Muscle layer of colon (tissue), 2 donors: ENCODE results near the gene RAVER2.

ENCODE experiments used
- H3K27ac ChIP-seq: one replicate; pipeline ENCODE4 v1.7.0; 2013; ENCODE audit warnings: low read depth, mild to moderate bottlenecking, low read length, moderate library complexity
- H3K27me3 ChIP-seq, 2 donors: one replicate each; pipeline ENCODE4 v1.7.0; 2013; ENCODE audit warnings: low read length in 2 of 2, mild to moderate bottlenecking in 2 of 2; ENCODE audit not compliant: insufficient read depth in 2 of 2, control insufficient read depth in 1 of 2
- H3K36me3 ChIP-seq: one replicate; pipeline ENCODE4 v1.7.0; 2013; ENCODE audit warnings: mild to moderate bottlenecking, low read length; ENCODE audit not compliant: insufficient read depth
- H3K4me1 ChIP-seq: one replicate; pipeline ENCODE4 v1.7.0; 2013; ENCODE audit warnings: mild to moderate bottlenecking, low read length; ENCODE audit not compliant: insufficient read depth
- H3K4me3 ChIP-seq, 2 donors: one replicate each; pipeline ENCODE4 v1.7.0; 2013; ENCODE audit warnings: low read length in 2 of 2, low read depth in 1 of 2, mild to moderate bottlenecking in 1 of 2, moderate library complexity in 1 of 2
- H3K9ac ChIP-seq: one replicate; pipeline ENCODE4 v1.7.0; 2013; ENCODE audit warnings: low read length
- H3K9me3 ChIP-seq: one replicate; pipeline ENCODE4 v1.7.0; 2013; ENCODE audit warnings: mild to moderate bottlenecking, low read length
- donor health status: abdominal sarcoma.
- donor health status: Adenocarcinoma of cecum.

The RAVER2 gene

DNA sequence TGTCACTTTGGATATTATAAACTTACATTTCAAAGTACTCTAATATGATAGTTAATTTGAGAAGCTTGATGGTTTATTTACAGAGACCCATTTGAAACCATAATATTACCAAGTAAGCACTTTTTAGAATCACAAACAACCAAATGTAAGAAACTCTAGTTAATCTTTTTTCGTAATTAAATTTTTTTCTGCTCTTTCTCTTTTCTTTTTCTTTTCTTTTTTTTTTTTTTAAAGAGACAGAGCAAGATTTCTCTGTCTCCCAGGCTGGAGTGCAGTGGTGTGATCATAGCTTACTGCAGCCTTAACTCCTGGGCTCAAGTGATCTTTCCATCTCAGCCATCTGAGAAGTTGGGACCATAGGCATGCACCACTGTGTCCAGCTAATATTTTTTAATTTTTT lies 5.2 kb downstream of the RAVER2 start:
- H3K4me3 ChIP-seq = no peak overlapping the region
- no peaks in the 10 kb centered on the region for H3K27me3 ChIP-seq
- no peak overlapping the region for H3K9ac ChIP-seq
- peaks cover 20% of the 10 kb centered on the region for H3K4me1 ChIP-seq
- H3K9me3 ChIP-seq = no peaks in the 10 kb centered on the region
- no peak overlapping the region for H3K27ac ChIP-seq
- no peaks in the 10 kb centered on the region for H3K36me3 ChIP-seq

DNA sequence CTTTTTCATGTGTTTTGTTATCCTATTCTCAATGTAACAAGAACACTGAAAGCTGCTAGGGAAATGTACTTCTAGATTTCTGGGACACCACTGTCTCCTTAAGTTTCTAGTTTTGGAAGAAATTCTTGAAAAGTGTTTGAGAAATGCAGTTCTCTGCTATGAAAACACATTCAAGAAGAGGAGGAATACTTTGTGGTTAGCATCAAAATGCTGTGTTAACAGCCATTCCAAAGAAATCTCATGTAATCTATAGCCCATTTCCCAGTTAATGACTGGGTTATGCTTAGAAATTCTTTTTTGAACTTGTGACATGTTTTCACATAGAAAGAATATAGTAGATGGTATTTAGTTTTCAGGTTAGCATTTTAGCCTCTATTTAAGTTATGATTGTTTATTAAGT lies 6.0 kb downstream of the RAVER2 start:
- Histone ChIP-seq H3K9me3 (no peaks in the 10 kb centered on the region), H3K4me3 (no peak overlapping the region), H3K27ac (no peak overlapping the region), H3K4me1 (peaks cover 23% of the 10 kb centered on the region), H3K9ac (no peak overlapping the region), H3K36me3 (no peaks in the 10 kb centered on the region), H3K27me3 (no peaks in the 10 kb centered on the region)

DNA sequence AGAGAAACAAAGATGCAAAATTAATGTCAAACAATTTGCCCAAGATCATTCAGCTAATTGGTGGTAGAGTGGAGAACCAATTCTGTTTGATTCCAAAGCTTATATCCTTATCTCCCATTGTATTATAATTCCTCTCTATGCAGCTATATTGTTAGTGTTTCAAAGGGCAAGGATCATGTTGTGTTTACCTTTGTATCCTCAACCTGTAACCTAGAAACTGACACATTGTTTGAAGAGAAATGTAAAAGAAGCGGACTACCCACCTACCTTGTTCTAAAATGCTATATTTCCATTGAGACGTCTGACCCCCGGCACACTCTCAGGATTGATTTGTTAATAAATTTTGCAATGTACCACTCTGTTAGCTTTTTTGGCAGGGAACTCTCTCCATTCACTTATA lies 9.3 kb downstream of the RAVER2 start:
- H3K4me1 ChIP-seq = peaks cover 4% of the 10 kb centered on the region
- H3K9me3 ChIP-seq = no peaks in the 10 kb centered on the region
- no peak overlapping the region for H3K27ac ChIP-seq
- no peaks in the 10 kb centered on the region for H3K27me3 ChIP-seq
- no peak overlapping the region for H3K9ac ChIP-seq
- no peak overlapping the region for H3K4me3 ChIP-seq
- no peaks in the 10 kb centered on the region for H3K36me3 ChIP-seq

DNA sequence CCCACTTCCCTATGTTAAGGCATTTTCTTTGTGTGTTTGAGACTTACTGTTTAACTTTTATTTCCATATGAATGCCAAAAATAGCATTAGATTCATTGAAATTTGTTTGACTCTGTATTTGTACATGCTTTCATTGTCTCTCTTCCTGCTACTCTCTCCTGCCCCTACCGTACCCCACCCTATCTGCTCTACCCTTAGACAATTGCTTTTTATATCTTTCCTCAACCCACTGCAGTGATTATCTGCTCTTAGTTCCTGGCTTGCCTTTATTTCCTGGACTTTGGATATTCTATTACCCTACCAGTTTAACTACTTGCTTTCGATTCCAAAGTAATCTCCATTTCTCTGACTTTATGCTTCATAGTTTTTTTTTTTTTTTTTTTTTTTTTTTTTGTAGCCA lies 10.5 kb downstream of the RAVER2 start:
- Histone ChIP-seq H3K9me3 (no peaks in the 10 kb centered on the region), H3K27ac (no peak overlapping the region), H3K27me3 (no peaks in the 10 kb centered on the region), H3K4me3 (no peak overlapping the region), H3K36me3 (no peaks in the 10 kb centered on the region), H3K4me1 (peaks cover 4% of the 10 kb centered on the region), H3K9ac (no peak overlapping the region)

DNA sequence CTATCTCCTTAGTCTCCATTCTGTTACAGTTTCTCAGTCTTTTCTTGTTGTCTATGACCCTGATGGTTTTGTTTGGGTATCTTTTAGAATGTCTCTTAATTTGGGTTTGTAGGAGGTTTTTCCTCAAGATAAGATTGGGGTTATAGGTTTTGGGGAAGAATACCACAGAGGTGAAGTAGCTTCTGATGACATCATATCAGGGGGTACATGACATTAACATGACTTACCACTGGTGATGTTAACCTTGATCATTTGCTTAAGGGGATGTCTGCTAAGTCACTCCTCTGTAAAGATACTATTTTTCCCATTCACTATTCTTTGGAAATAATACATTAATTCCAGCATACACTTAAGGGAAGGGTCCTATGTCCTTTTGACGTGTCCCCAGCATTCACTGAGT lies 11.9 kb downstream of the RAVER2 start:
- Histone ChIP-seq H3K4me3 (no peak overlapping the region), H3K9me3 (no peaks in the 10 kb centered on the region), H3K36me3 (no peaks in the 10 kb centered on the region), H3K9ac (no peak overlapping the region), H3K4me1 (peaks cover 4% of the 10 kb centered on the region), H3K27me3 (no peaks in the 10 kb centered on the region), H3K27ac (no peak overlapping the region)

DNA sequence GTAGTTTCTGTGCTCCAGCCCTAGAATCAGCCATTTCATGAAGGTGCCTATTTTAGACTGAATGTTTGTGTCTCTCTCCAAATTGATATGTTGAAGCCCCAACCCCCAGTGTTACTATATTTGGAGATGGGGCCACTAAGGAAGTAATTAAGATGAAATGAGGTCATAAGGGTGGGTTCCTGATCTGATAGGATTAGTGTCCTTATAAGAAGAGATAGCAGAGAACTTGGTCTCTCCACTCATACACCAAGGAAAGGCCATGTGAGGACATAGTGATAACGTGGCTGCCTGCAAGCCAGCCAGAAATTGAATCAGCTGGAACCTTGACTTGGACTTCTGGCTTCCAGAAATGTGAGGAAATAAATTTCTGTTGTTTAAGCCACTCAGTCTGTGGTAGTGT lies 12.3 kb downstream of the RAVER2 start:
- Histone ChIP-seq H3K9me3 (no peaks in the 10 kb centered on the region), H3K9ac (no peak overlapping the region), H3K27ac (no peak overlapping the region), H3K4me3 (no peak overlapping the region), H3K36me3 (no peaks in the 10 kb centered on the region), H3K27me3 (no peaks in the 10 kb centered on the region), H3K4me1 (peaks cover 4% of the 10 kb centered on the region)

DNA sequence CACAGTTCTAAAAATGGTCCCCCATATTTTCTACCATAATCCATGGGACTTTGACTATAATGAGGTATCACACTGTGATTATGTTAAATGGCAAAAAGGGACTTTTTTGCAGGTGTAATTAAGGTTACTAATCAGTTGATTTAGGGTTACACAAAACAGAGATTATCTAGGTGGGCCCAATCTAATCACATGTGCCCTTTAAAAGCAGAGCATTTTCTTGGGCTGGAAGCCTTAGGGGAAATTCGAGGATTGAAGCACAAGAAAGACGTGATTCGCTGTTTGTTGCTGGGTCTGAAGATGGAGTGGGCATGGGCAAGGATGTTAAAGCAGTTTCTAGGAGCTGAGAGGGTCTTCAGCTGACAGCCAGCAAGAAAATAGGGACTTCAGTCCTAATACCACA lies 13.4 kb downstream of the RAVER2 start:
- no peak overlapping the region for H3K4me3 ChIP-seq

DNA sequence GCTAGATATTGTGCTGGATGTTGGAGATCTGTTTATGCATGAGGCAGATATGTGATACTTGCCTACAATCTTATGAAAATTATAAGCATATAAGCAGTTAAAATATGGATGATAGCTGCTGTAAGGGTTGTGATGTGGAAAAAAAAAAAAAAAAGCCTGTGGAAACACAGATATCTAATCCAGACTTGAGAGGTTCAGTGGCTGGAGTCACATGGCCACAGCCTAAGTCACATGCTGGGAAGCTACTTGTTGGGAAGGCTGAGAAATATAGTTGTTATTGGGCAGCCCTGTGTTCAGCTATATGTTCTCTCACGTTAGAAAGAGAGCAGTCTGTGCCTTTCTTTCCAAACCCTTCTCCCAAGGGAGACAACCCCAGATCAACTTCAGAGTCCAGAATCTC lies 15.1 kb downstream of the RAVER2 start:
- H3K9ac ChIP-seq = no peak overlapping the region
- H3K4me3 ChIP-seq = no peak overlapping the region
- no peaks in the 10 kb centered on the region for H3K9me3 ChIP-seq
- H3K27ac ChIP-seq = no peak overlapping the region
- H3K27me3 ChIP-seq = no peaks in the 10 kb centered on the region
- no peaks in the 10 kb centered on the region for H3K36me3 ChIP-seq
- peaks cover 4% of the 10 kb centered on the region for H3K4me1 ChIP-seq

More for the DNA sequence above, 13.4 kb downstream of the RAVER2 start:
- Histone ChIP-seq H3K4me1 (peaks cover 4% of the 10 kb centered on the region), H3K9ac (no peak overlapping the region), H3K36me3 (no peaks in the 10 kb centered on the region), H3K27ac (no peak overlapping the region), H3K27me3 (no peaks in the 10 kb centered on the region), H3K9me3 (no peaks in the 10 kb centered on the region)

DNA sequence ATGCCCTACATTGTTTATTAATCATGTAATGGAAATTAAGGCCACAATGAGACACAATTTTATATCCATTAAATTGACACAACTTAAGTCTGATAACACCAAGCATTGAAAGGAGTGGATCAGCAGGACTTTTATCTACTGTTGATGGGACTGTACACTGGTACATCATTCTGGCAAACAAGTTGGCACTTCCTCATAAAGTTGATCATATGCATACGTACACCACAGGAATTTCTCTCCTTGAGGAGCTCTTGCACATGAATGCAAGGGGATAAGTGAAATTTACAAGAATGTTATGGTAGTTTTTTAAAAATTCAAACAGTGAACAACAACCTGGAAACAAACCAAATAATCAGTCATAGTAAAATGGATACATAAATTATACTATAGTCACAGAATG lies 20.1 kb downstream of the RAVER2 start:
- Histone ChIP-seq H3K9ac (no peak overlapping the region), H3K9me3 (no peaks in the 10 kb centered on the region), H3K27me3 (no peaks in the 10 kb centered on the region), H3K4me3 (no peak overlapping the region), H3K27ac (no peak overlapping the region), H3K4me1 (no peaks in the 10 kb centered on the region), H3K36me3 (peaks cover 4% of the 10 kb centered on the region)

DNA sequence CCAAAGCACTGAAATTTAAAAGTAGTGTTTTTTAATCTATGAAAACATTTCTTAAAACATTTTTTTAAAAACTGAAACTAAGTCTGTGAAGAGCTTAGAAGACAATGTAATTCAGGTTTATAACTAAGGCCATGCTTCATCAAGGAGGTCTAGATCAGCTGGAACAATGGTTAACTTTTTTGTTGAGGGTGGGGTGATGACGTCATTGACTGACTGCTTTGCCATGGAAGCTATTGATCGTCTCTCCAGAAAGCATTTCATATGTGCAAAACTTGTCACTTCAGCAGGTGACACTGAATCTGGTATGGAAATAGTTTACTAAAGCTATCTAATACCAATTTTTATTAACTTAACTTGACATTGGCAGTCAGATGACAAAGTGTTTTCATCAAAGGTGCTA lies 21.0 kb downstream of the RAVER2 start:
- no peaks in the 10 kb centered on the region for H3K4me1 ChIP-seq
- no peak overlapping the region for H3K4me3 ChIP-seq
- H3K9ac ChIP-seq = no peak overlapping the region
- no peaks in the 10 kb centered on the region for H3K9me3 ChIP-seq
- H3K27me3 ChIP-seq = no peaks in the 10 kb centered on the region
- H3K27ac ChIP-seq = no peak overlapping the region
- H3K36me3 ChIP-seq = peaks cover 7% of the 10 kb centered on the region

DNA sequence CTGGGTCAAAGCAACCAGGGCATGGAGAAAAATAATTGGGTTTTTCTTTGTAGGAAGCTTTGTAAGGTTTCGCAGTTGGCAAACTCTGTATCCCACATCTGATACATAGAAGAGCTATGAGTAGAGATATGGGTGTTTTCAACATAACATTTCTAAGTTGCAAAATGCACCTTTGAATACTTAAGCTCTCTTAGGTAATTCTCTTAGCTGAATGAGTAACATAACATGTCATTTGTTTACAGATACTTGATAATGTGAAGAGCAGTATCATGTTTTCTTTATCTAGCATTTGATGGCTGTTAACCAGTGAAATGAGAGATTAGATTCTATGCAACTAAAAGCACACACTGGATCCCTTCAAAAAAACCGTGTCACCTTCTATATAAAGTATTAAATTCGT lies 21.6 kb downstream of the RAVER2 start:
- peaks cover 7% of the 10 kb centered on the region for H3K36me3 ChIP-seq
- no peaks in the 10 kb centered on the region for H3K9me3 ChIP-seq
- H3K27ac ChIP-seq = no peak overlapping the region
- H3K4me1 ChIP-seq = no peaks in the 10 kb centered on the region
- no peaks in the 10 kb centered on the region for H3K27me3 ChIP-seq
- H3K9ac ChIP-seq = no peak overlapping the region
- no peak overlapping the region for H3K4me3 ChIP-seq

DNA sequence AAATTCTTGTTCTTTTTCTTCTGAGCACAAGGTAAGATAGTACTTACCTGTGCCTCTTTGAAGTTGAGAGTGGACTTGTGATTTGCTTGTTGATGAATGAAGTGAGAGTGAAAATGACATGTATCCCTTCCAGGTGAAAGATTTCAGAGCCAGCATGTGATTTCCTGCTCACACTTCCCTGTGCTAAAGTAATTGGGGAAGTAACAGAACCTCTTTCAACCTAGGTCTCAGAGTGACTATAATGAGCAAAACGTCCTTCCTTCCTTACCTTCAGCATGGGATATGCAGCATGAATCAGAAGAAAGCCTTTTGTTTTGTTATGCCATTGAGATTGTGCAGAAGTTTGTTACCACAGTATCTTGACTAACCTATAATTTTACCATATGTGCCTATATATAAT lies 24.6 kb downstream of the RAVER2 start:
- peaks cover 7% of the 10 kb centered on the region for H3K36me3 ChIP-seq
- no peak overlapping the region for H3K4me3 ChIP-seq
- H3K27ac ChIP-seq = no peak overlapping the region
- H3K9me3 ChIP-seq = no peaks in the 10 kb centered on the region
- no peaks in the 10 kb centered on the region for H3K27me3 ChIP-seq
- H3K4me1 ChIP-seq = no peaks in the 10 kb centered on the region
- H3K9ac ChIP-seq = no peak overlapping the region
